ENCODE results near the gene CCNI. TPM values are rescaled to one million over a fixed set of nuclear protein-coding genes. Genes with fewer than 3 reads are reported as not detected.
"Not testable (repeated sequence)": the region's sequence is repeated elsewhere in the genome, so short reads cannot be mapped to it uniquely, and the experiment has no call there.

The CCNI gene
- total RNA-seq, 1 donor = 187 TPM

- no peak overlapping the region for H3K4me3 ChIP-seq (ENCODE audit: low read depth, low read length)
- TF ChIP-seq, protein P1, sequence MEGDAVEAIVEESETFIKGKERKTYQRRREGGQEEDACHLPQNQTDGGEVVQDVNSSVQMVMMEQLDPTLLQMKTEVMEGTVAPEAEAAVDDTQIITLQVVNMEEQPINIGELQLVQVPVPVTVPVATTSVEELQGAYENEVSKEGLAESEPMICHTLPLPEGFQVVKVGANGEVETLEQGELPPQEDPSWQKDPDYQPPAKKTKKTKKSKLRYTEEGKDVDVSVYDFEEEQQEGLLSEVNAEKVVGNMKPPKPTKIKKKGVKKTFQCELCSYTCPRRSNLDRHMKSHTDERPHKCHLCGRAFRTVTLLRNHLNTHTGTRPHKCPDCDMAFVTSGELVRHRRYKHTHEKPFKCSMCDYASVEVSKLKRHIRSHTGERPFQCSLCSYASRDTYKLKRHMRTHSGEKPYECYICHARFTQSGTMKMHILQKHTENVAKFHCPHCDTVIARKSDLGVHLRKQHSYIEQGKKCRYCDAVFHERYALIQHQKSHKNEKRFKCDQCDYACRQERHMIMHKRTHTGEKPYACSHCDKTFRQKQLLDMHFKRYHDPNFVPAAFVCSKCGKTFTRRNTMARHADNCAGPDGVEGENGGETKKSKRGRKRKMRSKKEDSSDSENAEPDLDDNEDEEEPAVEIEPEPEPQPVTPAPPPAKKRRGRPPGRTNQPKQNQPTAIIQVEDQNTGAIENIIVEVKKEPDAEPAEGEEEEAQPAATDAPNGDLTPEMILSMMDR (IDR thresholded peaks at IDR 0.05; ENCODE audit: insufficient read depth, low read depth, low read length) = no peak
- DNase-seq (ENCODE audit: low read depth) = no peak
Observed at GRCh38 chr4:77082886-77083608, 7.3 kb upstream of the CCNI start.

DNA sequence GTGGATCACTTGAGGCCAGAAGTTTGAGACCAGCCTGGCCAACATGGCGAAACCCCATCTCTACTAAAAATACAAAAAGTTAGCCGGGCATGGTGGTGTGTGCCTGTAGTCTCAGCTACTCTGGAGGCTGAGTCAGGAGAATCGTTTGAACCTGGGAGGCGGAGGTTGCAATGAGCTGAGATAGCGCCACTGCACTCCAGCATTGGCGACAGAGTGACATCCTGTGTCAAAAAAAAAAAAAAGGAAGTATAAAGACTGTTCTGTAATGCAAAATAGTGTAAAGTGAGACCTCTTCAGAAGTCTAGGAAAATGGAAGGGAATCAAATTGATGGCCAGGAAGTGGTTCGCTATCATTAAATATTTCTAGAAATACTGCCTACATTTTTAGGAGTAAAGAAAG lies 5.0 kb upstream of the CCNI start:
- not testable (repeated sequence) for DNase-seq (ENCODE audit: low read depth)

DNA sequence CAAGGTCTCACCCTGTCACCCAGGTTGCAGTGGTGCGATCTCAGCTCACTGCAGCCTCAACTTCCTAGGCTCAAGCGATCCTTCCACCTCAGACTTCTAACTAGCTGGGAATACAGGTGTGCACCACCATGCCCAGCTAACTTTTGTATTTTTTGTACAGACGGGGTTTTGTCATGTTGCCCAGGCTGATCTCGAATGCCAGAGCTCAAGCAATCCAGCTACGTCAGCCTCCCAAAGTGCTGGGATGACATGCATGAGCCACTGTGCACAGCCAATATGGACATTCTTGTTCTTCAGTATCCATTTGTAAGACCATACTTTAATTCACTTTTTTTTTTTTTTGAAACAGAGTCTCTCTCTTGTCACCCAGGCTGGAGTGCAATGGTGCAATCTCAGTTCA lies 3.5 kb upstream of the CCNI start:
- H3K4me3 ChIP-seq (ENCODE audit: low read depth, low read length) = no peak overlapping the region
- TF ChIP-seq, protein P1 (IDR thresholded peaks at IDR 0.05; ENCODE audit: insufficient read depth, low read depth, low read length) = no peak
- DNase-seq (ENCODE audit: low read depth) = no peak

More for the DNA sequence above, 5.0 kb upstream of the CCNI start:
- not testable (repeated sequence) for H3K4me3 ChIP-seq (ENCODE audit: low read depth, low read length)

GRCh38 chr4:77078401-77078800 lies 2.6 kb upstream of the CCNI start:
- TF ChIP-seq, protein P1 (IDR thresholded peaks at IDR 0.05; ENCODE audit: insufficient read depth, low read depth, low read length) = no peak

GRCh38 chr4:77076889-77077635 lies 1.3 kb upstream of the CCNI start:
- TF ChIP-seq, protein P1 (IDR thresholded peaks at IDR 0.05; ENCODE audit: insufficient read depth, low read depth, low read length) = no peak
- peak overlapping the region; percentile 87 for H3K4me3 ChIP-seq (ENCODE audit: low read depth, low read length)
- no peak for DNase-seq (ENCODE audit: low read depth)

More at GRCh38 chr4:77078401-77078800, 2.6 kb upstream of the CCNI start:
- no peak overlapping the region for H3K4me3 ChIP-seq (ENCODE audit: low read depth, low read length)
- no peak for DNase-seq (ENCODE audit: low read depth)

DNA sequence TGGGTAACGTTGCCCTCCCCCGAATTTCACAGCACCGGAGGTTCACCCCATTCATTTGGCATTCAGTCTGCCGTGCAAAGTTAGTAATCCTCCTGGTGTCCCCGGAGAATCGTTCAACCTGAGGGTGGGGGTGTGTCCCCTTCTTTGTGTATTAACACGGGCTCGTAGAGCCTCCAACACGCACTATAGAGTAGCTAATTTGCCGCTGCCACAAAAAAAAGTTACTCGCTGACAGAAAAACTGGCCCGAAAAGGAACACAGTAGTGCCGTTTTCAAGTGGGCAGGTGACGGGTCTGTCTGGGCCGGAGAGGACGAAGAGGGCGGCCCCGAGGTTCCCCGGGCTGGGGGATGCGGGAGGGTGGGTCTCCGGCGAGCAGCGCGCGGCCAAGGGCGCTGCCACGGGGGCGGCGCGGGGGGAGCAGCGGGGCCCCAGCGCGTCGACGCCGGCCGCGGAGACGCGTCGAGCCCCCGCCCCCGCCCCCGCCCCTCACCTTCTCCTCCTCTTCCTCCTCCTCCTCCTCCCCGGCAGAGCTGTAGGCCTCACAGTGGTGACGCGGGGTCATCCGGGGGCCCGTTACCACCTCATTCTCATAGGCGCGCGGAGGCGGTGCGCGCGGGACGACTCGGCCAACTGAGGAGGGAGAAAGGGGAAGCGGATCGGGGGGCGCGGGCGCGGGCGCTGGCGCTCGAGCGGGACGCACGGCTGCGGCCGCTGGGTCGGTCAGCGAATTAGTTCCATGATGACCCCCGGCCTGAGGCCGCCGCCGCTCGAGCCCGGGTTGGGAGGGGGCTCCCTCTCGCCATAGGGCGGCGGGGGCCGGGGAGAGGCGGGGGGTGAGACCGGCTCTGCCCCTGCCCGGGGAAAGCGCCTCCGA lies 571 bp downstream of the CCNI start:
- TF ChIP-seq, protein P1 (IDR thresholded peaks at IDR 0.05; ENCODE audit: insufficient read depth, low read depth, low read length) = no peak
- DNase-seq (ENCODE audit: low read depth) = peak; percentile 81
- peak overlapping the region; percentile 87 for H3K4me3 ChIP-seq (ENCODE audit: low read depth, low read length)
